GM12878 (cell line): ENCODE results near the gene SCARB1.

Experiments used
- EP300 ChIP-seq, 2 experiments: fragments of 150-350 bp in 1 of 2; IDR thresholded peaks; 2 replicates each; pipeline ENCODE4 v1.6.1; 2011 to 2012; ENCODE audit warnings: low read depth in 2 of 2, low read length in 2 of 2, borderline replicate concordance in 1 of 2, improper control_type of control experiment in 1 of 2, inconsistent platforms in 1 of 2; ENCODE audit not compliant: control insufficient read depth in 1 of 2
- FOXK2 ChIP-seq: fragments of 450-650 bp; IDR thresholded peaks from 2 replicates; pipeline ENCODE4 v1.6.1; 2017; ENCODE audit warnings: mild to moderate bottlenecking, moderate library complexity
- KDM1A ChIP-seq: fragments of 200-600 bp; sonication (generic); IDR thresholded peaks from 2 replicates; pipeline ENCODE4 v1.6.1; 2016; ENCODE audit warnings: borderline replicate concordance
- POLR2A ChIP-seq: IDR thresholded peaks from 2 replicates; pipeline ENCODE4 v1.6.1; 2011; ENCODE audit warnings: low read depth, mild to moderate bottlenecking, low read length
- POLR2AphosphoS5 ChIP-seq: IDR thresholded peaks from 2 replicates; pipeline ENCODE4 v1.6.1; 2011; ENCODE audit warnings: mild to moderate bottlenecking, low read length, inconsistent platforms
- RAD21 ChIP-seq: IDR thresholded peaks from 2 replicates; pipeline ENCODE4 v1.6.1; 2011; ENCODE audit warnings: mild to moderate bottlenecking, low read depth, low read length, moderate library complexity; ENCODE audit not compliant: insufficient read depth
- ZZZ3 ChIP-seq: IDR thresholded peaks from 2 replicates; pipeline ENCODE4 v1.6.1; 2011; ENCODE audit warnings: low read depth; ENCODE audit not compliant: control insufficient read depth, insufficient read length
- TF ChIP-seq, protein P1 (sequence below), 3 experiments: IDR thresholded peaks in 2 of 3; conservative IDR thresholded peaks in 1 of 3; 2 replicates each; pipeline ENCODE4 v1.5.1; 2011; ENCODE audit warnings: low read depth in 3 of 3, low read length in 3 of 3, mild to moderate bottlenecking in 3 of 3, control low read depth in 2 of 3, moderate library complexity in 2 of 3, inconsistent platforms in 1 of 3, mixed read lengths in 1 of 3; ENCODE audit not compliant: control insufficient read depth in 2 of 3, insufficient read depth in 1 of 3; ENCODE audit errors: extremely low read depth in 1 of 3
- TF ChIP-seq, protein P2 (sequence below): IDR thresholded peaks from 2 replicates; pipeline ENCODE4 v1.6.1; 2012; ENCODE audit warnings: mild to moderate bottlenecking, low read depth, low read length

DNA sequence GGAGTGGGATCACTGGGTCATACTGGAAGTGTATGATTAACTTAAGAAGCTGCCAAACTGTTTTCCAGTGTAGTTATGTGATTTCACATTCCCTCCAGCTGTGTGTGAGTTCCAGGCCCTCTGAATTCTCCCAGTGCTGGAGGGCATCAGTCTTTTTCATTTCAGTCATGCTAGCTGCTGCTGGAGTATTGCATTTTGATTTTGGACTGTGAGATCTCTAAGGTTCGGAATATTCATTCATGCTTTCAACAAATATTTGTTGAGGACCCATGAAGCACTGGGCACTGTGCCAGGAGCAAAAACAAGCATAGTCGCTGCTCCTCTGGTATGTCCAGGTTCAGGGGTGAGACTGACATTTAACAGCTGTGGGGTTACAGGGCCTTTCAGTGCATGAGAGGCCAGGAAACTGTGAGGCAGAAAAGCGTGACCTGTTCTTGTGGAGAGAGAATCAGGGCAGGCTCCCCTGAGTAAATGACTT is 133.2 kb downstream of the SCARB1 start:
- TF ChIP-seq POLR2A (no peak), ZZZ3 (no peak), RAD21 (no peak), POLR2AphosphoS5 (no peak), KDM1A (no peak), EP300 (IDR thresholded peaks at IDR 0.05; ENCODE audit: borderline replicate concordance in 1 of 2, control insufficient read depth in 1 of 2, low read depth in 2 of 2, low read length in 2 of 2) (no peak), FOXK2 (no peak)
- TF ChIP-seq, protein P1, sequence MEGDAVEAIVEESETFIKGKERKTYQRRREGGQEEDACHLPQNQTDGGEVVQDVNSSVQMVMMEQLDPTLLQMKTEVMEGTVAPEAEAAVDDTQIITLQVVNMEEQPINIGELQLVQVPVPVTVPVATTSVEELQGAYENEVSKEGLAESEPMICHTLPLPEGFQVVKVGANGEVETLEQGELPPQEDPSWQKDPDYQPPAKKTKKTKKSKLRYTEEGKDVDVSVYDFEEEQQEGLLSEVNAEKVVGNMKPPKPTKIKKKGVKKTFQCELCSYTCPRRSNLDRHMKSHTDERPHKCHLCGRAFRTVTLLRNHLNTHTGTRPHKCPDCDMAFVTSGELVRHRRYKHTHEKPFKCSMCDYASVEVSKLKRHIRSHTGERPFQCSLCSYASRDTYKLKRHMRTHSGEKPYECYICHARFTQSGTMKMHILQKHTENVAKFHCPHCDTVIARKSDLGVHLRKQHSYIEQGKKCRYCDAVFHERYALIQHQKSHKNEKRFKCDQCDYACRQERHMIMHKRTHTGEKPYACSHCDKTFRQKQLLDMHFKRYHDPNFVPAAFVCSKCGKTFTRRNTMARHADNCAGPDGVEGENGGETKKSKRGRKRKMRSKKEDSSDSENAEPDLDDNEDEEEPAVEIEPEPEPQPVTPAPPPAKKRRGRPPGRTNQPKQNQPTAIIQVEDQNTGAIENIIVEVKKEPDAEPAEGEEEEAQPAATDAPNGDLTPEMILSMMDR (IDR thresholded peaks at IDR 0.05 in 2 of 3, conservative IDR thresholded peaks at IDR 0.05 in 1 of 3; ENCODE audit: control insufficient read depth in 2 of 3, extremely low read depth in 1 of 3, insufficient read depth in 1 of 3, low read depth in 3 of 3, low read length in 3 of 3): no peak
- TF ChIP-seq, protein P2, sequence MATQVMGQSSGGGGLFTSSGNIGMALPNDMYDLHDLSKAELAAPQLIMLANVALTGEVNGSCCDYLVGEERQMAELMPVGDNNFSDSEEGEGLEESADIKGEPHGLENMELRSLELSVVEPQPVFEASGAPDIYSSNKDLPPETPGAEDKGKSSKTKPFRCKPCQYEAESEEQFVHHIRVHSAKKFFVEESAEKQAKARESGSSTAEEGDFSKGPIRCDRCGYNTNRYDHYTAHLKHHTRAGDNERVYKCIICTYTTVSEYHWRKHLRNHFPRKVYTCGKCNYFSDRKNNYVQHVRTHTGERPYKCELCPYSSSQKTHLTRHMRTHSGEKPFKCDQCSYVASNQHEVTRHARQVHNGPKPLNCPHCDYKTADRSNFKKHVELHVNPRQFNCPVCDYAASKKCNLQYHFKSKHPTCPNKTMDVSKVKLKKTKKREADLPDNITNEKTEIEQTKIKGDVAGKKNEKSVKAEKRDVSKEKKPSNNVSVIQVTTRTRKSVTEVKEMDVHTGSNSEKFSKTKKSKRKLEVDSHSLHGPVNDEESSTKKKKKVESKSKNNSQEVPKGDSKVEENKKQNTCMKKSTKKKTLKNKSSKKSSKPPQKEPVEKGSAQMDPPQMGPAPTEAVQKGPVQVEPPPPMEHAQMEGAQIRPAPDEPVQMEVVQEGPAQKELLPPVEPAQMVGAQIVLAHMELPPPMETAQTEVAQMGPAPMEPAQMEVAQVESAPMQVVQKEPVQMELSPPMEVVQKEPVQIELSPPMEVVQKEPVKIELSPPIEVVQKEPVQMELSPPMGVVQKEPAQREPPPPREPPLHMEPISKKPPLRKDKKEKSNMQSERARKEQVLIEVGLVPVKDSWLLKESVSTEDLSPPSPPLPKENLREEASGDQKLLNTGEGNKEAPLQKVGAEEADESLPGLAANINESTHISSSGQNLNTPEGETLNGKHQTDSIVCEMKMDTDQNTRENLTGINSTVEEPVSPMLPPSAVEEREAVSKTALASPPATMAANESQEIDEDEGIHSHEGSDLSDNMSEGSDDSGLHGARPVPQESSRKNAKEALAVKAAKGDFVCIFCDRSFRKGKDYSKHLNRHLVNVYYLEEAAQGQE: no peak
